HG03139 (cell line): Measurements from ENCODE around the gene THOC6.

Source experiments
- ATAC-seq: cut with Tn5 transposase; IDR thresholded peaks from one replicate; pipeline ENCODE4 v1.9.1; 2021; ENCODE audit not compliant: unreplicated experiment

The THOC6 gene

DNA sequence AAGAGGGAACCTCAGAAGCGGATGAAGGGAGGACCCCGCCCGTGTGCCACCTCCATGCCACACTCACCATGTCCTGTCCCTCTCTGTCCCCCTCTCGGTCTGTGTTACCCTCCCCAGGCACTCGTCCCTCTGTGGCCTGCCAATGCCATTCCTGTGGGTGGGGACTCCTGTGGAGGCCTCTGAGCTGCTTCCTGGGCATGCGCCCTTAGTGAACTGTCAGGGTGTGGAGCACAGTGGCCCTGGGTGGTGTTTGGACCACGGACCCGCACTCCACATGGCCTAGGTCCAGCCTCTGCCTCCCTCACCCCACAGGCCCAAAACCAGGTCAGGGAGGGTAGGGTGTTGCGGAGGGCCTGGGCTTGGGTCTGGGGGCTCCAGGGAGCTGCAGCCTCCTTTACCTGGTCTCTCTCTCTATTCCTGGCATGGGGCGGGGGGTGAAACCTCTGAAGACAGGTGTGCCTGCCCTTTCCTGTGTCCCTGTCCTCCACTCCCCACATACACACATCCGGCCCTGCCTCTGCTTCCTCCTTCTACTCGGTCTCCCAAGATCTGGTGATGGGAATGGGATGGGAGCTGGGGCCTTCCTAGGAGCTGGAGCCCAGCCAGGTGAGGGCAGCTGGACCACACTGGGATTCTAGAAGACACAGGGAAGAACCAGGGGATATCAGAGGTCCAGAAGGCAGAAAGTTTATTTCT is 32.1 kb upstream of the THOC6 start:
- ATAC-seq: no peak

DNA sequence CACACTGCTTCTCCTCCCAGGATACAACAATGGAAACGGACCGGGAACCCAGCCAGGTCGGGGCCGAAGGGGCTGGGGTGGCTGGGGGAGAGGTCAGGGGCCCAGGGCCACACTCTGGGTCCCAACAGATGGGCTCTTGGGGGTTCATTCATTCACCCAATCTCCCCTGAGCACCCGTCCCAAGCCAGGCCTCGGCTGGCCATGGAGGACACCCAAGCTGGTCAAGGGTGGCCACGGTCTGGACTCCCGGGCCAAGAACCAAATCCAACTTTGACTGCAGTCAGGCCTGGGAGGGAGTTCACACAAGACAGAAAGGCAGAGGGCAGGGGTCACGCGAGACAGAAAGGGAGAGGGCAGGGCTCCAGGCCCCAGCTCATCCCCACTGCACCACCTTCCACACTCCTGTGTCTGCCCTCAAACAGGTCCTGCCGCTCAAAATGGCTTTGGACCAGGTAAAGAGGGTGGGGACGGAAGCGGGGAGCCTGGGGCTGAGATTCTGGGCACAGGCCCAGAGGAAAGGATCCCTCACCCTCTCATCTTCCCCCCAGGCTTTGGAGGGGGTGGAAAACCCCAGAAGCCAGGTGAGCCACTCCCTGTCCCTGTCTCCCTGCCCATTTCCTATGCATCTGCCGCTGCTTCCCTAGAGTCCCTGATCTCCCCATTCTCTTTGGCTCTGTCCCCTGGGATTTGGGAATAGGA is 31.3 kb upstream of the THOC6 start:
- ATAC-seq: no peak

GRCh38 chr16:2996298-2996697 is 27.5 kb upstream of the THOC6 start:
- ATAC-seq: no peak

DNA sequence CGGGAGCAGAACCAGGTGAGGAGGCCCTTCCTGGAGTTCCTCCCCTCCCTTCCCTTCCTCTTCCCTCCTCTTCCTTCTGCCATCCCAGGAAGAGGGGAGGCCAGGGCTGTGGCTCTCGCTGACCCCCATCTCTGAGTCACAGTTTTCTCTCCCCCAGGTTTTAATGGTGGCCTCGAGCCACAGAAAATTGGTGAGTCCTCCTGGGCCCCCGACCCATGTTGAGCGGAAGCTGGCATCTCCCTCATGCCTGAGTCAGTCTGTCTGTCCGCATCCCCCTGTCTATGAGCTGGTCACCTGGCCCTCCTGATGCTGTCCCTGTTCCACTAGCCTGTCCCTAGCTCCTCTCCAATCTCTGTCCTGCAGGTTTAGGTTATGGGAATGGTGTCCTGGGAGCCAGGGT is 23.9 kb upstream of the THOC6 start:
- ATAC-seq: no peak

DNA sequence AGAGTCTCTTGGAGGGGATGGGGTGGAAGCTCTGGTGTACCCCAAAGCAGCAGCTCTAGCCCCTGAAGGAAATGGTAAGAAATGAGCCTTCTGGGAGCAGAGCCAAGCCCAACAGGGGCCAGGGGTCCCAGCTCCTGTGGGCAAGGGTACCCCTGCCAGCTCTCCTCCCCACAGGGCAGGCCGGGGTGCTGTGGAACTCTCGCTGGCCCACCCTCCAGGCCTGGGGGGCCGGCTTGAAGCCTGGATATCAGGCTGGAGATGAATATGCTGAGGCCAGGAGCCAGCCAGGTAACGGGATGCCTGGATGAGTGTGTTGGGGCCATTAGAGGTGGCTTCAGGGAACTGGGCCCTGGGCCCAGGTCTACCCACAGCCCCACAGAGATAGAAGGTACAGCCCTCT is 23.3 kb upstream of the THOC6 start:
- ATAC-seq: no peak

- no peak for ATAC-seq
Observed at GRCh38 chr16:3001316-3001715, 22.5 kb upstream of the THOC6 start.

- peak; percentile 90 for ATAC-seq
Observed at GRCh38 chr16:3003582-3004270, 20.1 kb upstream of the THOC6 start.

- peak; percentile 4 for ATAC-seq
Observed at GRCh38 chr16:3004319-3004718, 19.5 kb upstream of the THOC6 start.

DNA sequence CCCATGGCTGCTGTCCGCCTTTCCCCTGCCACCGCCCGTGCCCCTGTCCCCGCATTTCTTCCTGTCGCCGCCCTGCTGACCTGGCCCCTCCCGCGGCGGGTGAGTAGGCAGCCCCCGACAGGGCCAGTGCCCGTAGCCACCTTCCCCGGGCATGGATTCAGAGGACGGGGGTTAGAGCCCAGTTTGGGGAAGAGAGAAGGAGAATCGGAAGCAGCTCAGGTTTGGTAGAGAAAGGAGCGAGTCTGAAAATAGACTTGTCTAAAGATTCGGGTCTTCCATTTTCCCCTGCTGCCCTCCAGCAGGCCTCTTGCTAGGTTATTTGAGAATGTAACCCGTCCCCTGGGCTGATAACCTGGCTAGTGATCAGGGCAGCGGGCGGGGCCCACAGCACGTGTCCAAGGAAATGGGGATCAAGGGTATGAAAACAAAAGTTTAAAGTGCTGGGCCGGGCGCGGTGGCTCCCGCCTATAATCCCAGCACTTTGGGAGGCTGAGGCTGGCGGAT is 19.0 kb upstream of the THOC6 start:
- no peak for ATAC-seq

GRCh38 chr16:3007059-3007956 is 16.5 kb upstream of the THOC6 start:
- no peak for ATAC-seq

GRCh38 chr16:3007957-3008689 is 15.7 kb upstream of the THOC6 start:
- no peak for ATAC-seq

DNA sequence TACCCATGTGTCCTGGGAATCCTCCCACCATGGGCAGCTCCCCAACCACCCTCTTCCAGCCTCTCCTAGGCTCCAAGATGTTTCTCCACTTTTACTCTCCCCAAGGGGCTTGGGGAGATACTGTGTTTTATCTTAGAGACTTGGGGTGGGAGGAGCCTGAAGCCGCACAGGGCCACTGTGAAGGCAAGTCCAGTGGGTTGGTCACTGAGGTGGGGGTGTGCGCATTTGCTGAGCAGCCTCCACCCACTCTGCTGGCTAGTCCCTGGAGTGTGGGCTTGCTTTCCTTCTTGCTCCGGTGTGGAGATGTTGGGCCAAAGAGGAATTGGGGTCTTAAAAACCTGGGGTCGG is 15.2 kb upstream of the THOC6 start:
- no peak for ATAC-seq

GRCh38 chr16:3009568-3010390 is 14.1 kb upstream of the THOC6 start:
- ATAC-seq: no peak

- no peak for ATAC-seq
Observed at GRCh38 chr16:3010510-3010909, 13.3 kb upstream of the THOC6 start.

GRCh38 chr16:3012246-3012645 is 11.6 kb upstream of the THOC6 start:
- ATAC-seq: no peak

DNA sequence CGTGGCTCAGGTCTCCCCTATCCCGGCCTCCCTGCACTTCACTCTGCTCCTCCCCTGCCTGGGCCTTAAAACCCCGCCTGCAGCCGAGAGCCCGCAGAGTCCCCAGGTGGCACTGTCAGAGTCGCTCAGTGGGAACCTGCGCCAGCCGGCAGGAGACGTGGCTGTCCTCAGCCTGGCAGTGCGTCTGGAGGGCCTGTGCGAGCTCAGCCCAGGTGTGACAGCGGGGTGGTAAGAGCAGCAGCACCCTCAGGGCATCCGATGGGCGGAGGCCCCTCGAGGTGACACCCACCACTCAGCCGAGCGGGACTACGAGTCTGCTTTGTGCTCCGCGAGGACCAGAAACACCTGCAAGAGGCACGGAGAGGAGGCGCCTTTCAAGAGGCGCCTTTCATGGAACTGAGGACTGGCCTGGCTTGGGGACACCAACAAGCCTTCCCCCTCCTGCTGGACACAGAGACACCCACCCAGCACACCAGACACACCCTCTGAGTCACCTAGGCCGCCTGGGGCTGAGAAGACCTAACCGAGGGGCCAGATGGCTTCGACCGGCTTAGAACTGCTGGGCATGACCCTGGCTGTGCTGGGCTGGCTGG is 10.9 kb upstream of the THOC6 start, which contains the start of gene CLDN9:
CLDN9 (plus strand) TSS at position 96 of the 593 bp plus-strand sequence; CDS start at position 536, 440 bp downstream.
- ATAC-seq: no peak

DNA sequence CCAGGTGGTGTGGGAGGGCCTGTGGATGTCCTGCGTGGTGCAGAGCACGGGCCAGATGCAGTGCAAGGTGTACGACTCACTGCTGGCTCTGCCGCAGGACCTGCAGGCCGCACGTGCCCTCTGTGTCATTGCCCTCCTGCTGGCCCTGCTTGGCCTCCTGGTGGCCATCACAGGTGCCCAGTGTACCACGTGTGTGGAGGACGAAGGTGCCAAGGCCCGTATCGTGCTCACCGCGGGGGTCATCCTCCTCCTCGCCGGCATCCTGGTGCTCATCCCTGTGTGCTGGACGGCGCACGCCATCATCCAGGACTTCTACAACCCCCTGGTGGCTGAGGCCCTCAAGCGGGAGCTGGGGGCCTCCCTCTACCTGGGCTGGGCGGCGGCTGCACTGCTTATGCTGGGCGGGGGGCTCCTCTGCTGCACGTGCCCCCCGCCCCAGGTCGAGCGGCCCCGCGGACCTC is 10.3 kb upstream of the THOC6 start:
- ATAC-seq: no peak

GRCh38 chr16:3013998-3014690 is 9.7 kb upstream of the THOC6 start:
- ATAC-seq: no peak
